Esophagus muscularis mucosa (tissue), 4 donors: ENCODE measurements around the gene TMEM141.

Experiments used
- EP300 ChIP-seq: sonication (generic); formaldehyde crosslinking; IDR thresholded peaks from one replicate; pipeline ENCODE4 v1.6.1; 2017; ENCODE audit warnings: antibody characterized with exemption
- POLR2A ChIP-seq: fragments of 450-650 bp; IDR thresholded peaks from one replicate; pipeline ENCODE4 v1.6.1; 2017; ENCODE audit warnings: antibody characterized with exemption, moderate library complexity, mild to moderate bottlenecking, low read depth
- POLR2AphosphoS5 ChIP-seq, 2 donors: sonication (generic); formaldehyde crosslinking; IDR thresholded peaks; one replicate each; pipeline ENCODE4 v1.6.1; 2017; ENCODE audit warnings: antibody characterized with exemption in 2 of 2
- TF ChIP-seq, protein P1 (sequence below), 3 experiments: fragments of 200-600 bp in 2 of 3; fragments of 450-650 bp in 1 of 3; sonication (generic) in 2 of 3; IDR thresholded peaks; one replicate each; pipeline ENCODE4 v1.5.1; 2017 to 2019; ENCODE audit warnings: antibody characterized with exemption in 3 of 3, mild to moderate bottlenecking in 2 of 3, moderate library complexity in 1 of 3

GRCh38 chr9:136802321-136802720 is 11.2 kb downstream of the TMEM141 start:
- TF ChIP-seq, protein P1, sequence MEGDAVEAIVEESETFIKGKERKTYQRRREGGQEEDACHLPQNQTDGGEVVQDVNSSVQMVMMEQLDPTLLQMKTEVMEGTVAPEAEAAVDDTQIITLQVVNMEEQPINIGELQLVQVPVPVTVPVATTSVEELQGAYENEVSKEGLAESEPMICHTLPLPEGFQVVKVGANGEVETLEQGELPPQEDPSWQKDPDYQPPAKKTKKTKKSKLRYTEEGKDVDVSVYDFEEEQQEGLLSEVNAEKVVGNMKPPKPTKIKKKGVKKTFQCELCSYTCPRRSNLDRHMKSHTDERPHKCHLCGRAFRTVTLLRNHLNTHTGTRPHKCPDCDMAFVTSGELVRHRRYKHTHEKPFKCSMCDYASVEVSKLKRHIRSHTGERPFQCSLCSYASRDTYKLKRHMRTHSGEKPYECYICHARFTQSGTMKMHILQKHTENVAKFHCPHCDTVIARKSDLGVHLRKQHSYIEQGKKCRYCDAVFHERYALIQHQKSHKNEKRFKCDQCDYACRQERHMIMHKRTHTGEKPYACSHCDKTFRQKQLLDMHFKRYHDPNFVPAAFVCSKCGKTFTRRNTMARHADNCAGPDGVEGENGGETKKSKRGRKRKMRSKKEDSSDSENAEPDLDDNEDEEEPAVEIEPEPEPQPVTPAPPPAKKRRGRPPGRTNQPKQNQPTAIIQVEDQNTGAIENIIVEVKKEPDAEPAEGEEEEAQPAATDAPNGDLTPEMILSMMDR (IDR thresholded peaks at IDR 0.05), result no peak
- TF ChIP-seq POLR2A (no peak), POLR2AphosphoS5 (IDR thresholded peaks at IDR 0.05) (no peak), EP300 (no peak)
